DMS53 (cell line): ENCODE results near the gene OR2J2.
A peak's percentile ranks its signal among the peaks of the same experiment; 100 is the strongest.
"Not testable (repeated sequence)": the region's sequence is repeated elsewhere in the genome, so short reads cannot be mapped to it uniquely, and the experiment has no call there.

Experiments used
- DNase-seq: peaks from one replicate; lab custom pipeline; 2025; lab: John Stamatoyannopoulos, UW

The OR2J2 gene

GRCh38 chr6:29170607-29171006 lies at the start of gene OR2J2:
OR2J2 (plus strand) TSS chr6:29170907; CDS start chr6:29173636, 2,729 bp downstream.
- not testable (repeated sequence) for DNase-seq

- no peak for DNase-seq
Observed at GRCh38 chr6:29129326-29130012, 41.2 kb upstream of the OR2J2 start.

GRCh38 chr6:29130644-29131043 lies 40.1 kb upstream of the OR2J2 start:
- DNase-seq, result no peak

GRCh38 chr6:29131691-29132090 lies 39.0 kb upstream of the OR2J2 start:
- no peak for DNase-seq

GRCh38 chr6:29137724-29138123 lies 33.0 kb upstream of the OR2J2 start:
- no peak for DNase-seq

- DNase-seq, result peak; percentile 6
Observed at GRCh38 chr6:29141606-29142005, 29.1 kb upstream of the OR2J2 start.

GRCh38 chr6:29142309-29142708 lies 28.4 kb upstream of the OR2J2 start:
- no peak for DNase-seq

GRCh38 chr6:29146179-29146578 lies 24.5 kb upstream of the OR2J2 start:
- DNase-seq, result no peak

- DNase-seq, result no peak
Observed at GRCh38 chr6:29147074-29147473, 23.6 kb upstream of the OR2J2 start.

GRCh38 chr6:29149444-29149843 lies 21.3 kb upstream of the OR2J2 start:
- not testable (repeated sequence) for DNase-seq

GRCh38 chr6:29153083-29153482 lies 17.6 kb upstream of the OR2J2 start:
- no peak for DNase-seq

GRCh38 chr6:29155182-29155581 lies 15.5 kb upstream of the OR2J2 start:
- DNase-seq, result not testable (repeated sequence)

GRCh38 chr6:29159922-29160321 lies 10.8 kb upstream of the OR2J2 start:
- DNase-seq, result not testable (repeated sequence)

GRCh38 chr6:29165571-29165970 lies 5.1 kb upstream of the OR2J2 start:
- DNase-seq, result not testable (repeated sequence)

- no peak for DNase-seq
Observed at GRCh38 chr6:29171736-29172135, 1.0 kb downstream of the OR2J2 start.

- DNase-seq, result no peak
Observed at GRCh38 chr6:29183594-29183993, 12.9 kb downstream of the OR2J2 start.

- DNase-seq, result not testable (repeated sequence)
Observed at GRCh38 chr6:29188659-29189058, 18.0 kb downstream of the OR2J2 start.

- peak; percentile 34 for DNase-seq
Observed at GRCh38 chr6:29200767-29201662, 30.3 kb downstream of the OR2J2 start.

GRCh38 chr6:29201966-29202365 lies 31.3 kb downstream of the OR2J2 start:
- no peak for DNase-seq

GRCh38 chr6:29211488-29211887 lies 40.8 kb downstream of the OR2J2 start:
- DNase-seq, result no peak

GRCh38 chr6:29216528-29216927 lies 45.8 kb downstream of the OR2J2 start:
- DNase-seq, result no peak

- DNase-seq, result not testable (repeated sequence)
Observed at GRCh38 chr6:29217242-29217641, 46.5 kb downstream of the OR2J2 start.

- not testable (repeated sequence) for DNase-seq
Observed at GRCh38 chr6:29218056-29218455, 47.3 kb downstream of the OR2J2 start.
